GM19328 (cell line): Measurements from ENCODE around the gene ZC3H12D.
"Not testable (repeated sequence)": the region's sequence is repeated elsewhere in the genome, so short reads cannot be mapped to it uniquely, and the experiment has no call there.

ENCODE experiments used
- ATAC-seq: cut with Tn5 transposase; IDR thresholded peaks from one replicate; pipeline ENCODE4 v1.9.1; 2021; ENCODE audit warnings: mild to moderate bottlenecking, moderate library complexity; ENCODE audit not compliant: unreplicated experiment

ZC3H12D gene

DNA sequence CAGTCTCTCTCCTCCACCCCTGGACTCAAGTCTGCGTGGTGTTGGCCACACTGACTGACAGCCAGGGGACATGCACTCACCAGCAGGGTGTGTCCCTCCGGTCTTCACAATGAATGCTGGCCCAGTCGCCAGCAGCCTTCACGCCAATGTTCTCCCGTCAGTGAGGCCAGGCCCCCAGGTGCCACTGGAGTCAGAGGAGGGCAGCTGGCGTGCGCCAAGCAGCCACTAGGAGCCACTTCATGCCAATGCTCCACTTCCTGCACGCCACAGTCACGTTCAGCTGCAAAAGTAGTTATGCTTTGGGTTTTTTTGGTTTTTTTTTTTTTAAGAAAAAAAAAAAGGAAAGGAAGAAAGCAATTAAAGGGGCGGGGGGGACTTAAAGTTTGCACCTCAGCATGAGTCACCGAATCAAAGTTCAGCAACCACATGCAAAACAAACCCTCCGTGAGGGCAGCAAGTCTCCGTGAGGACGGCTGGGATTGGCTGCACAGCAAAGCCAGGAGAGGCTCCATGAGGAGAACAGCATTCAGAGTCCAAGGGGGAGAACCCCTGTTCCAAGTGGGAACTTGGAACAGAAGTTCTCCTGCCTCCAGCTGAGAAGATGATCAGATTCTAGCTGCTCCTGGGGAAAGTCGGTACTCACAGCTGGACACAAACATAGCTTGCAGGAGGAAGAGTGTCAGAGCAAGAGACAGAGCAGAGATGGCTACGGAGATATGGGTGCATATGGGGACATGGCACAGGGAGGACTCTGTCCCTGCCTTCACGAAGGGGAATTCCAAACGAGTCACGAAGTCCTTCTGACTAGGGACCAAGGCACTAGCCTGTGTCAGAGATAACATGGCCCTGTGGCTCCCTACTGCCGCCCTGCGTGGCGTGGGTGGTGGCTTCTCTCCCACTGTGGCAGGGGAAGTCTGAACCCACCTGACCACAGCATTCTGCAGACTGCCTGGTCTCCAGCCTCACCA lies at the start of gene ZC3H12D:
Gene ZC3H12D, minus strand, starts transcription at position 282 of the 968 bp plus-strand sequence. CDS start 10,471 bp downstream, outside the sequence.
- no peak for ATAC-seq

- ATAC-seq: no peak
These were observed 44.8 kb upstream of the ZC3H12D start for GRCh38 chr6:149529650-149530049.

- no peak for ATAC-seq
These were observed 30.7 kb upstream of the ZC3H12D start for GRCh38 chr6:149515494-149515893.

DNA sequence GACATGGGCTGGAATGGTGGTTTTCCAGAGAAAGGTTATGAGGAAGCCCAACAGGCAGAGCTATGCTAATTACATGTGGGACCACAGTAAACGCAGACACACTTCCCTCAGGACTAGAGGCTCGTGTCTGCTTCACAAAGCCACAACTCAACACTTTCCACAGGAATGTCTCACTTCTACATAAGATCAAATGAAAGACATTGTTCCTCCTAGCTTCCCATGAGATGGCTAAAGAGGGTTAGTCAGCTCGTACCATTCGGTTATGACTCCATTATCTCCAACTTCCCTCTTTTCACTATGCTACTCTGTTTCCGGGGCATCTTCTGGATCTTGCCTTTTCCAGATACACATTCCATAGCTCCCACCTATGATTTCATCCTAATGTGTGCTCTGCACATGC lies 29.1 kb upstream of the ZC3H12D start:
- ATAC-seq: no peak

GRCh38 chr6:149510793-149511512 lies 26.1 kb upstream of the ZC3H12D start:
- no peak for ATAC-seq

DNA sequence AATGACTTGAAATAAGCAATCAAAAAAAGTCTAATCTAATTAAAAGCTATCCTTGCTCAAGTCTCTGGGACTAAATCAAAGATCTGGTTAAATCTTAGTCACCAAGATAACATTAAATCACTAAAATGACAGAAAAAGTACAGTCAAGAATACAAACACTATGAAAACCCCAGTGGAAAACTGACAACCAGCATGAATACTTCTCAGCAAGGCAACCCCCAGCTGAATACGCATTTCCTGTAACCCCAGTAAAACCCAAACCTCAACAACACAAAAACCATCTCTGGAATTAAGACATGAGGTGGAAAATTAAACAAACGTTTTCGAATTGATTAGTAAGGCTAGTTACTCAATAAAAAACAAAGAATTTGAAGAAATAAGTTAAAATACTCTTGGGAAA lies 23.7 kb upstream of the ZC3H12D start:
- no peak for ATAC-seq

DNA sequence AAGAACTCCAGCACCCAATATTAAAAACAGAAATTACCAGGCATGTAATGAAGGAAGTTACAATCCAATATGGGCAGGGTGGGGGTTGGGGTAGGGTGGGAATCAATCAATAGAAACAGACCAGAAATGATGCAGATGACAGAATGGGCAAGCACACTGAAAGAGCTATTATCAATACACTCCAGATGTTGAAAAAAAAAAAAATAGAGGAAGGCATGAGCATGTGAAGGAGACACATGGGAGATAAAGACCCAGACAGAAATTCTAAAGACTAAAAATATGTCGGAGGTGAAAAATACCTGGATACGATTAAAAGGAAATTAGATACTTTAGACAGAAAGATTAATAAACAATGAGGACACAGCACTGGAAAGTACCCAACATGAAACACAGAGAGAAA lies 19.1 kb upstream of the ZC3H12D start:
- no peak for ATAC-seq

GRCh38 chr6:149503276-149503675 lies 18.5 kb upstream of the ZC3H12D start:
- no peak for ATAC-seq

DNA sequence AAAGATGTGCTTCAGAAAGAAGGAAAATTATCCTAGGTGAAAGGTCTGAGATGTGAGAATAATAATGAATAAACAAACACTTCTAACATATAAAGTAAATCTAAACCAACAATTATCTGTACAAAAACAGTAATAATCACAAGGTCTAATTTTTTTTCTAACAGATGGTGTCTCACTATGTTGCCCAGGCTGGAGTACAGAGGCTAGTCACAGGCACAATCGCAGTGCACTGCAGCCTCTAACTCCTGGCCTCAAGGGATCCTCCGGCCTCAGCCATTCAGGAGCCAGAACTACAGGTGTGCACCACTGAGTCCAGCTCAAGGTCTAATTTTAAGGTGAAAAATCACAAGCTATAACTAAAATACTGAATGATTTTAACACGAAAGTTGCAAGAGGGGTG lies 17.0 kb upstream of the ZC3H12D start:
- no peak for ATAC-seq

GRCh38 chr6:149501201-149501600 lies 16.4 kb upstream of the ZC3H12D start:
- ATAC-seq: no peak

- no peak for ATAC-seq
These were observed 15.3 kb upstream of the ZC3H12D start for GRCh38 chr6:149500096-149500495.

DNA sequence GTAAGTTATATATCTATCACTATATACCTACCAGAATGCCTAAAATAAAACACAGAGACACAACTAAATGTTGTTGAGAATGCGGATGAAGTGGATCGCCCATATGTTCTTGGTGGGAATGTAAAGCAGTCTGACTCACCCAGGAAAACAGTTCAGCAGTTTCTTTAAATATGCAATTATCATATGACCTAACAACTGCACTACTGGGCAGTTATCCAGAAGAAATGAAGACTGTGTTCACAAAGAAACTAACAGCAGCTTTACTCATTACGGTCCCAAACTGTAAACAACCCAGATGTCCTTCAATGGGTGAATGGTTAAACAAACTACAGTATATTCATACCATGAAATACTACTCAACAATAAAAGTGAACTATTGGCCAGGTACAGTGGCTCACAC lies 14.3 kb upstream of the ZC3H12D start:
- no peak for ATAC-seq

DNA sequence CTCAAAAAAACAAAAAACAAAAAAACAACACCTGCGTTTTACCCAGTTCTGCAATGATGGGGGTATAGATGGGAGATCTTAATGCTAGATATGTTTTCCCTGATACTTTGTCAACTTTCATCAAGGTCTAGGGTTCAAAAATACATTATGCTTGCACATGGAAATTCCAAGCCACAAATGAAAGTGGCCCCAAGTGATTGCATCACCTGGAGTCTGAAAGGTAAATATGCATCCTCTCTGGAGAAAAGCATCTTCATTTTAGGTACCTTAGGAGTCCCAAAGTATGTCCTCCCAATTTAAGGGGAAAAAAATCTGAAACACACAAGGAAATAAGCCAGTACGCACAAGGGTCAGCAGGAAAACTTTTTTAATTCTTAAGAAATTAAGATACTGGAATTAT lies 12.6 kb upstream of the ZC3H12D start:
- ATAC-seq: no peak

DNA sequence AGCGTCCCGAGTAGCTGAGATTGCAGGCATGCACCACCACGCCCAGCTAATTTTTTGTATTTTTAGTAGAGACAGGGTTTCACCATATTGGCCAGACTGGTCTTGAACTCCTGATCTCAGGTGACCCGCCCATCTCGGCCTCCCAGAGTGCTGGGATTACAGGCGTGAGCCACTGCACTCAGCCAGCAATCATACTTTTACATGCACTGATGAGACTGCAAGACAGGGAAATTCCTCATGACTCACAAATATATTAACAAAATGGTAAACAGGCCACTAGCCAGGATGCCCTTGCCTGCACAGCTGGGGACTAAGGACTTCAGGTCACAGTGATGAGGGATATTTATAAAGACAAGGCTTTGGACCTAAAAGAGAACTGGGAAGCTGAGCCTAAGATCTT lies 11.8 kb upstream of the ZC3H12D start:
- ATAC-seq: not testable (repeated sequence)

DNA sequence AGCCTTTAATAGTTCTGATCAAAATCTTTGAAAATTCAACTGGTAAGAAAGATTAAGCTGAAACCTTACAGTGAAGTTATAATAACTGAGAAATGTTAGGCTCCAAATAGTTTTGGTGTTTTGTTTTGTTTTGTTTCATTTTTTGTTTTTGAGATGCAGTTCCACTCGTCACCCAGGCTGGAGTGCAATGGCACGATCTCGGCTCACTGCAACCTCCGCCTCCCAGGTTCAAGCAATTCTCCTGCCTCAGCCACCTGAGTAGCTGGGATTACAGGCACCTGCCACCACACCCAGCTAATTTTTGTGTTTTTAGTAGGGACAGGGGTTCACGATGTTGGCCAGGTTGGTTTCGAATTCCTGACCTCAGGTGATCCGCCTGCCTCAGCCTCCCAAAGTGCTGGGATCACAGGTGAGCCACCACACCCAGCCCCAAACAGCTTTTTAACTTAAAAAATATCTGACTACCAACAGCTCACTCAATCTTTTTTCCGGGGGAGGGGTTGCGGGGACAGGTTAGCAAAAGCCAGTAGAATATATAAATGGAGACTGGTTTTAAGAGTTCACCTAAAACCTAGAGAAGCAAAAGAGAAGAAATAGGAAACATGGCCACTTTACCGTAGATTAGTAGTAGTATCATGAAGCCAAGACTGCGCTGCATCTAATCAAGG lies 10.7 kb upstream of the ZC3H12D start:
- ATAC-seq: not testable (repeated sequence)

DNA sequence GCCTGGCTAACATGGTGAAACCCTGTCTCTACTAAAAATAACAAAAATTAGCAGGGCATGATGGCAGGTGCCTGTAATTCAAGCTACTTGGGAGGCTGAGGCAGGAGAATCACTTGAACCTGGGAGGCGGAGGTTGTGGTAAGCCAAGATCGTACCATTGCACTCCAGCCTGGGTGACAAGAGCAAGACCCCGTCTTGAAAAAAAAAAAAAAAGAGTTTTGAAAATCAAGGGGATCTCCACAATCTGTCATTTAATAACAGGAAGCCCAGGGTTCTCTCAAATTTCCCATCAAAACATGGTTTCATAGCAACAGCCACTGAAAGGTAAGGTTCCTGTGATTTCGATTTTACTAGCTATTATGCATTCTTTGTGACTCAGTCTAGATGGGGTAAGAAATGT lies 10.0 kb upstream of the ZC3H12D start:
- not testable (repeated sequence) for ATAC-seq

- ATAC-seq: no peak
These were observed 9.0 kb upstream of the ZC3H12D start for GRCh38 chr6:149493761-149494320.

- no peak for ATAC-seq
These were observed 8.1 kb upstream of the ZC3H12D start for GRCh38 chr6:149492798-149493343.

DNA sequence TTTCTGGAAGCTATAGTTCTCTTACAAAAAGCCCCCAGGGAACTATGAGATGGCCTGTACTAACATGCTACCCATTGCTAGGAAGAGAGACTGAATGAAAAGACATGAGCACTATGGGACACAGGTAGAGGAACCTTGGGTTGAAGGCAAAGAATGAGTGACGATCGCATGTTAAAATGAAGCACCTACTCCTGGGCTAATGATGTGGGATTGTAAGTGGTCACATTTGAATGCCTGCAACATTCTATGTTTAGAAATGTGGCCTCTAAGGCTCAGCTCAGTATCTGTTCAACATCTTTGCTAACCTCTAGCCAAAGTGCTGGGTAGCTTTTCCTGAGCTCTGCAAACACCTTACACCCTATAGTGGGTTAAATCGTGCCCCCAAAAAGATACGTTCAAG lies 5.2 kb upstream of the ZC3H12D start:
- ATAC-seq: no peak

DNA sequence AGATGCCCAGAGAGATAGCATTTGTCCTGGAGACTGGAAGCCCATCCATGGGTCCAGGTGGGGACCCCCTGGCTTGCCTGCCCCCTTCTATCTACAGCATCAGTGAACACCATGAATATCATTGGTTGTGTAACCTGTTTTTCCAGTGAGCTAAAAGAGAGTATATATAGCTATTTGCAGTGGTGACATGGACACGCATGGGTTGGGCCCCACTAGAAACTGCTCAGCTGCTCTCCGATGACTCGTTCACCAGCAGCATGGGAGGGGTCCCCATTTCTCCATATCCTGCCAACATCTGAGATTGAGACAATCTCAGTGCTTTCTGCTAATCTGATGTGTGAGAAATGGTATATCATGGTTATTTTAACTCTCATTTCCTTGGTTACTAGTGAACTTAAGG lies 4.0 kb upstream of the ZC3H12D start:
- no peak for ATAC-seq

DNA sequence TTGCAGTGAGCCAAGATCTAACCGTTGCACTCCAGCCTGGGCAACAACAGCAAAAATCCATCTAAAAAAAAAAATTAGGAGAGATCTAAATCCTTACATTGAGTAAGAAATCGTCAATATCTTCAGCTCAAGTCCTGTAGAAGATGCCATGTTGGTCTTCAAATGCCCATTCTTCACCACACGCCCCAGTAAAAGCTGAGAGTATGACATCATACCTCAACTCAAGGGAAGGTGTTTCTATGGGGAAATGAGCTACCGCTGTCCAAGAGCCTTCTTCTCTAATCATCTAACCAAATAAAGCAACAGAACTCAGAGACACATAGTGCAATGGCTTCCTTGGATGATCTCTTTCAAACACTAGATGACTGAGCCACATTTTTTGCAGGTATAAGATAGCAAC lies 2.5 kb upstream of the ZC3H12D start:
- no peak for ATAC-seq
